ENCODE measurements around the gene POLR1C. TPM values are rescaled to one million over a fixed set of nuclear protein-coding genes. Genes with fewer than 3 reads are reported as not detected.

Gene POLR1C
- total RNA-seq, 1 donor from 2014 or later, result 21.8 TPM

Small RNA genes within 50 kb of the gene (small RNA-seq; reads per million reads assigned to genes)
- gene RF00426 (ENCODE audit: low replicate concordance) (not detected), gene RNU6-1113P (ENCODE audit: low replicate concordance) (not detected)

Other genes starting within 250 kb of the POLR1C start
- not detected for gene SLC22A7, start 218.8 kb upstream of the POLR1C start, total RNA-seq
- 0.62 TPM for gene CRIP3, start 208.3 kb upstream of the POLR1C start, total RNA-seq
- gene ZNF318, start 147.4 kb upstream of the POLR1C start, total RNA-seq, result 13.0 TPM
- gene ABCC10, start 89.5 kb upstream of the POLR1C start, total RNA-seq, result 13.4 TPM
- gene DLK2, start 61.5 kb upstream of the POLR1C start, total RNA-seq, result 5.2 TPM
- gene TJAP1, start 39.5 kb upstream of the POLR1C start, total RNA-seq, result 26.8 TPM
- gene LRRC73, start 6.7 kb upstream of the POLR1C start, total RNA-seq, result 0.51 TPM
- gene YIPF3, start 163 bp upstream of the POLR1C start, total RNA-seq, result 86.8 TPM
- gene XPO5, start 58.9 kb downstream of the POLR1C start, total RNA-seq, result 22.9 TPM
- gene POLH, start 59.1 kb downstream of the POLR1C start, total RNA-seq, result 12.4 TPM
- 32.8 TPM for gene GTPBP2, start 112.2 kb downstream of the POLR1C start, total RNA-seq
- 90.4 TPM for gene MAD2L1BP, start 118.8 kb downstream of the POLR1C start, total RNA-seq
- 0.41 TPM for gene RSPH9, start 127.9 kb downstream of the POLR1C start, total RNA-seq
- gene MRPS18A, start 170.7 kb downstream of the POLR1C start, total RNA-seq, result 31.4 TPM

All from tongue (tissue), 2 donors.